Lower leg skin (tissue), 3 donors: ENCODE data around the gene CSMD2.

ENCODE experiments used
- CTCF ChIP-seq, 3 donors: fragments of 450-650 bp; IDR thresholded peaks; one replicate each; pipeline ENCODE4 v1.5.1; 2016; ENCODE audit warnings: antibody characterized with exemption in 3 of 3, mild to moderate bottlenecking in 3 of 3, moderate library complexity in 2 of 3
- POLR2A ChIP-seq, 2 donors: fragments of 450-650 bp; IDR thresholded peaks; one replicate each; pipeline ENCODE4 v1.6.1; 2016 to 2017; ENCODE audit warnings: antibody characterized with exemption in 2 of 2, mild to moderate bottlenecking in 1 of 2, moderate library complexity in 1 of 2

GRCh38 chr1:34108711-34109110 lies 56.3 kb downstream of the CSMD2 start:
- TF ChIP-seq CTCF (IDR thresholded peaks at IDR 0.05) (no peak), POLR2A (IDR thresholded peaks at IDR 0.05) (no peak)
